Activated CD4-positive, alpha-beta T cell treated with anti-CD3 and anti-CD28 coated beads for 4 hours (primary cell): ENCODE measurements around the gene PXDN.

Experiments used
- DNase-seq, 2 donors: peaks; one replicate each; pipeline ENCODE4 v3.0.0-alpha.2; 2020

The PXDN gene

GRCh38 chr2:1661891-1662605 lies 82.3 kb downstream of the PXDN start:
- DNase-seq: no peak

GRCh38 chr2:1660656-1661640 lies 83.4 kb downstream of the PXDN start:
- no peak for DNase-seq

DNA sequence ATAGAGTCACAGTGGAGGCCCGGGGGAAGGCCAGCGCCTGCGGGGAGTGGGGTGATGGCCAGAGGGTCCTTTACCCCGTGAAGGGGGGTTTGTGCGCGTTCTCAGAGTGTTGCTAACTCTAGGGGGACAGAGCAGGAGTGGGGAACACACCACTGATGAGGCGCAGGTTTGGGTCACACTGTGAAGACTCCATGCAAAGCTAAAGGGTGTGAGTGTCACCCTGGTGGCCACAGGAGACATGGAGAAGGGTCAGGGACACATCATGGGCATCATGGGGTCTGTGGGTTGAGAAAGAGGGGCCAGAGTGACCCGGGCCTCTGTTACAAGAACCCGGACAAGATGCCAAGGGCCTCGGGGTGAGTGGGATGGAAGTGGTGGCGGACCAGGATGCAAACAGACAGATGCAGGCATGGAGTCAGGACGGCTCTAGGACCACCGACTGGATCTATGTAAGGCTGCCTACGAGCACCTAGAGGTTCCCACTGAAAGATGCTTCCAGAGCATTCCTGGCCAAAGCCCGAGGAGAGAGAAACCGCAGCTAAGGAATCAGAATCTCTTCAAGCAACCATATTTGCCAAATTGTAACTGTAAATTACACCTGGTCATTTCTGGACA lies 84.3 kb downstream of the PXDN start:
- DNase-seq: no peak

DNA sequence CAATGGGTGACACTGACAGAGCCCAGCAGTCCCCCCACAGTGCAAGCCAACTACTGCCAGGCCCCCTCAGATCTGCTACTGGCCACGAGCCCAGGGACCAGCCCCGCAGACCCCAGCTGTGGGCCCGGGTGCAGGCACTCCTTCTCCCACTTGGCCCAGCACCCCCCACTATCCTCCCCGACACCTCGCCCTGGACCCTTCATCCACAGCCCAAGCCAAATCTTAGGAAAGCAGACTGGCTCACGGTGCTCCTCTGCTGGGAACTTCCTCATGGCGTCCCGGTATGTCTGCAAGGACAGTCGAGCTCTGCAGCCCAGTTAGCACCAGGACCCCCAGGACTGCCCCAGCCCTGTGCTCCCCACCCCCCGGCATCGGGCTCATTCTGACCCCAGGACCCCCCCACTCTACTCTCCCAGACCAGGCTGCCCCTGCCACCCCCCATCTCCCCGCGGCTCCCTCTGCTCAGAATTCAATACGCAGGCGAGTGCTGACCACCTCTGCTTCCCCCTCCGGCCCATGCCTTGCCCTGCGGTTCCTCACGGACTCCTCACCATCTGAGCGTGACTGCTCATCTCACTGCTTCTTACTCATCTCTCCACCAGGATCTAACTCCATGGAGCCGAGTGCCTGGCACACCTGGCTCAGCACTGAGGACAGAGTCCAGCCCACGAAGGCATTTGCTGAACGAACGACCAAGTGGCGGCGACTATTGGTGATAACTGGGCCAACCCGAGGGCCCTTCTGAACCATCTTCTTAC lies 85.7 kb downstream of the PXDN start:
- no peak for DNase-seq

DNA sequence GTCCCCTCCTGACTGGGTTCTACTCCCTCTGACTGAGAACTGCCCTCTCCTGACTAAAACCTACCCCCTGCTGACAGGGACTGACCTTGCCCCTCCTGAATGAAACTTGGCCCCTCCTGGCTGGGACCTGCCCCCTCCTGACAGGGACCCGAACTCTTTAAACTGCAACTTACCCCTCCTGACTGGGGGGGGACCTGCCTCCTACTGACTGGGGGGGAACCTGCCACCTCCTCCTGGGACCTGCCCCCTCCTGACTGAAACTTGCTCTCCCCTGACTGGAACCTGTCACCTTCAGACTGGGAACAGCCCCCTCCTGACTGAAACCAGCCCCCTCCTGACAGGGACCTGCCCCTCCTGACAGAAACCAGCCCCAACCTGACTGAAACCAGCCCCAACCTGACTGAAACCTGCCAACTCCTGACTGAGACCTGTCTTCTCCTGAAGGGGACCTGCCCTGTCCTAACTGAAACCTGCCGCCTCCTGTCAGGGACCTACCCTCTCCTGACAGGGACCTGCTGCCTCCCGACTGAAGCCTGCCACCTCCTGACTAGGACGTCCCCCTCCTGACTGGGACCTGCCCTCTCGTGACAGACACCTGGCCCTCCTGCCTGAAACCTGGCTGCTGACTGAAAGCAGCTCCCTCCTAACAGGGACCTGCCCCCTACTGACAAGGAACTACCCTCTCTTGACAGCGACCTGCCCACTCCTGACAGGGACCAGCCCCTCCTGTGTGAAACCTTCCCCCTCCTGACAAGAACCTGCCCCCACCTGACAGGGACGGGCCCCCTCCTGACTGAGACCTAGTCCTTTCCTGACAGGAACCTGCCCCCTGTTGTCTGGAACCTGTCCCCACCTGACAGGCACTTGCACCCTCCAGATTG lies 87.1 kb downstream of the PXDN start:
- no peak for DNase-seq

GRCh38 chr2:1656326-1656960 lies 87.9 kb downstream of the PXDN start:
- DNase-seq: no peak

- no peak for DNase-seq
These were observed 88.9 kb downstream of the PXDN start for GRCh38 chr2:1655461-1655860.

- no peak for DNase-seq
These were observed 89.5 kb downstream of the PXDN start for GRCh38 chr2:1654696-1655374.

DNA sequence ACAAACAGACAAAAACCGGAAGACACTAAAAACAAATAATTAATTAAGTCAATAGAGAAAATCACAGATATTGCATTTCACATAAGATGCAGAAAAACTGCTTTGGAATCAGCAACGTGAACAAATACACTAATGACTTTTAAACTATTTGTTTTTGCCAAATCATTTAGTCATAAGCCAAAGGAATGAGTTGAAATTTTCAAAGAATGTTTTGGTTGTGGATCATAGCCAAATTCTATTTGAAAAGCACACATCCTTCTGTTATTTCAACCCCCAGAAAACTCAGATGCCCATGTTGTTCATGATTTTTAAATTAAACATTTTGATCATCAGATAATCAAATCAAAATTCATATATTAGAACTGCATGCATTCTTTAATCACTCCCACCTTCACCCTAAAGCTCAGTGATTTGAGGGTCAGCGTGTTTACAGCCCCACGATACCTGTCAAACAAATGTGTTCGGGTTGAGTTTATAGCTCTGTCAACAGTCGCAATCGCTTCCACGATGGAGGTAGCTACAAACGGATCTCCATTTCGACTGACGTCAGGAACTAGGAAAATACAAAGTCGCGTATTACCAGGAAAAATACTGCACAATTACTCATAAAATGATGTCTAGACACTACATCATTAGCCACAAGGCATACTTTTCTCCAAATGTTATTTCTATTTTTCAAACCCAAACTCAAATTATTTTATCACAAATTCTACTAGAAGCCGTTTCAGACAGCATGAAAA lies 90.2 kb downstream of the PXDN start:
- no peak for DNase-seq

GRCh38 chr2:1652034-1652790 lies 92.1 kb downstream of the PXDN start:
- no peak for DNase-seq

DNA sequence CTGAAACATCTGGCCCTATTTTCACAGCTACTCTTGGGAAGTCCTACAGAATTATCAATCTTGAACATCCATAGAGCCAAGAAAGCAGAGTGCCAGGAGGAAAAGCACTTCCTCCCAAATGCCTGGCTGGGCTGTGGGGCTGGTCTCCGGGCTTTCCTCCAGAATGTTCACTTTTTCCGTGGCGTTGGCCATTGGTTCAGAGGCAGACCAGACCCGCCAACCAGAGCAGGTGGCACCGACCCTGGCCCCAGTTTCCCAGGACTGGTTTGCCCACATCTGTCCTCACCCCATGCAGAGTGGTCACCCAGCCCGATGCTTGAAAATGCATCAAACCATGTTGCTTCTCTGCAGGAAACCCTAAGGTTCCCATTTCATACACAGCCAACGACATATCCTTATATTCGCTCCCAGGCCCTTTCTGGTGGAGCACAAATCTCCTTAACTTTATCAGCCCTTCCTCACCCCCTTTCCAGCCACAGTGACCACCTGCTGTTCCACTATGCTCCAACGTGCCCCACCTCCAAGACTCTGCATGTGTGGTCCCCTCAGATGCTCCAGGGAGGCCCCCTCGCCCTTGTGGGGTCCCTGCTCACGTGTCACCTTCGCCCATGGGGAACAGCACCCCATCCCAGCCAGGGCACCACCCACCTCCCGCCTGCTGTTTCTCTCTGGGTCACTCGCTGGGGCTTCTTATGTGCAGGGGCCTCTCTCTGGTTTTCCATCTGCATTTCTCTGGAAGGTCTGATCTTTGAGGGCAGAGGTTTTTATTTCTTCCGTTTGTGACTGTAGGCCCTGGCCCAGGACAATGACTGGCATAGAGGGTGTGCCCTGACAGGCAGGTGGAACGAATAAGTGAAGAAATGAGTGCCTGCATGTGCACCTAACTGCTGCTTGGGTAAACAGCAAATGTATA lies 92.9 kb downstream of the PXDN start:
- DNase-seq: no peak

GRCh38 chr2:1650085-1650872 lies 94.0 kb downstream of the PXDN start:
- DNase-seq: no peak

GRCh38 chr2:1649103-1650084 lies 94.9 kb downstream of the PXDN start:
- DNase-seq: no peak

- DNase-seq: no peak
These were observed 95.8 kb downstream of the PXDN start for GRCh38 chr2:1648241-1649102.
